Sigmoid colon (tissue), 7 donors: ENCODE measurements around the gene AMACR. TPM values are rescaled to one million over a fixed set of nuclear protein-coding genes. Genes with fewer than 3 reads are reported as not detected.

Experiments
- DNase-seq: peaks from one replicate; pipeline ENCODE4 v3.0.0-alpha.2; 2019
- H3K27ac ChIP-seq, 4 donors: fragments of 200-600 bp; sonication (generic); one replicate each; pipeline ENCODE4 v1.5.1; 2016 to 2019; ENCODE audit warnings: mild to moderate bottlenecking in 1 of 4
- H3K27me3 ChIP-seq, 3 donors: fragments of 200-600 bp; sonication (generic); one replicate each; pipeline ENCODE4 v1.5.1; 2019; ENCODE audit warnings: mild to moderate bottlenecking in 1 of 3
- H3K36me3 ChIP-seq, 4 donors: fragments of 200-600 bp; sonication (generic); one replicate each; pipeline ENCODE4 v1.5.1; 2016 to 2019
- H3K4me1 ChIP-seq, 4 donors: fragments of 200-600 bp; sonication (generic); one replicate each; pipeline ENCODE4 v1.5.1; 2017 to 2019
- H3K4me3 ChIP-seq, 4 donors: fragments of 200-600 bp; sonication (generic); one replicate each; pipeline ENCODE4 v1.5.1; 2017 to 2019; ENCODE audit warnings: mild to moderate bottlenecking in 2 of 4, moderate library complexity in 1 of 4
- H3K9me3 ChIP-seq, 4 donors: fragments of 200-600 bp in 3 of 4; sonication (generic) in 3 of 4; one replicate each; pipeline versions ENCODE4 v1.5.1 to v1.6.1; 2013 to 2019
- EP300 ChIP-seq, 4 donors: sonication (generic); formaldehyde crosslinking; IDR thresholded peaks; one replicate each; pipeline ENCODE4 v1.6.1; 2017; ENCODE audit warnings: antibody characterized with exemption in 4 of 4
- POLR2A ChIP-seq, 2 donors: fragments of 450-650 bp; IDR thresholded peaks; one replicate each; pipeline ENCODE4 v1.6.1; 2016; ENCODE audit warnings: antibody characterized with exemption in 2 of 2, mild to moderate bottlenecking in 2 of 2, moderate library complexity in 2 of 2
- POLR2AphosphoS5 ChIP-seq, 4 donors: sonication (generic); formaldehyde crosslinking; IDR thresholded peaks; one replicate each; pipeline ENCODE4 v1.6.1; 2017; ENCODE audit warnings: antibody characterized with exemption in 4 of 4
- WGBS, 2 donors: extraction: QIAGEN DNeasy Blood & Tissue Kit; methylation state at CpG; one replicate each; pipeline ENCODE4 v1.1.7; 2013; 5-methylcytosine and 5-hydroxymethylcytosine counted together
- intact Hi-C: fragments of 100-400 bp; cut with DNase I; formaldehyde crosslinking; loops from one replicate; pipeline ENCODE4 v1.15.1; 2023
- polyA plus RNA-seq, 3 donors: library from polyadenylated mRNA; stranded (reverse); fragments of 200-250 nt; gene quantifications; one replicate each; pipeline ENCODE4 v1.2.3, GENCODE V29; 2013
- total RNA-seq, 4 donors: library from RNA; depleted of rRNA; stranded (reverse); fragments of >200 nt; gene quantifications; one replicate each; pipeline ENCODE4 v1.1.0, GENCODE V29; 2016
- TF ChIP-seq, protein P1 (sequence below), 4 experiments: fragments of 450-650 bp in 3 of 4; fragments of 200-600 bp in 1 of 4; IDR thresholded peaks; one replicate each; pipeline ENCODE4 v1.5.1; 2016 to 2019; ENCODE audit warnings: antibody characterized with exemption in 4 of 4, mild to moderate bottlenecking in 3 of 4, moderate library complexity in 2 of 4
- donor health status: healthy with polysubstance abuse.
- donor health status: Bipolar disorder and iron deficiency.
- donor health status: healthy.

The AMACR gene
- total and polyA plus RNA-seq, 7 donors: 5.3 to 106 (median 11.4) TPM

DNA sequence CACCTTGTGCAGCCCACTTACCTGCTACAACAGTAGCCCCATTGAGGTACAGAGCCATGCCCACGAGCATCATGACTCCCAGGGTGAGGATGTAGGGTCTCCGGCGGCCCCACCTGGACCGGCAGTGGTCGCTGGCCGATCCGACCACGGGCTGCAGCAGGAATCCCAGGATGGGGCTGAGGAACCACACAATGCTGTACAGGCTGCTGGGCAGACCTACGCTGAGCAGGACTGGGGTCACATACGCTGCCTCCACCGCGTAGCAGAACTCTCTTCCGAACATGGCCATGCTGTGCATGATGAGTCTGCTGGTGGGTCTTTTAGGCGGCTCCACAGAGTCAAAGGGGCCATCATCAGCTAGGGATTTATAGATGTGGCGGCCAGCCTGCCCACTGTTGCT, 23.7 kb downstream of the AMACR start:
- H3K9me3 ChIP-seq: no peaks in the 10 kb centered on the region
- no peak for DNase-seq
- H3K4me3 ChIP-seq: no peak overlapping the region
- H3K27me3 ChIP-seq: no peaks in the 10 kb centered on the region
- 96 to 97% methylated on average over 15 of the region's 15 CpGs for WGBS, 2 donors
- TF ChIP-seq POLR2AphosphoS5 (IDR thresholded peaks at IDR 0.05): no peak
- no peak for TF ChIP-seq POLR2A (IDR thresholded peaks at IDR 0.05)
- TF ChIP-seq EP300 (IDR thresholded peaks at IDR 0.05): no peak
- TF ChIP-seq, protein P1, sequence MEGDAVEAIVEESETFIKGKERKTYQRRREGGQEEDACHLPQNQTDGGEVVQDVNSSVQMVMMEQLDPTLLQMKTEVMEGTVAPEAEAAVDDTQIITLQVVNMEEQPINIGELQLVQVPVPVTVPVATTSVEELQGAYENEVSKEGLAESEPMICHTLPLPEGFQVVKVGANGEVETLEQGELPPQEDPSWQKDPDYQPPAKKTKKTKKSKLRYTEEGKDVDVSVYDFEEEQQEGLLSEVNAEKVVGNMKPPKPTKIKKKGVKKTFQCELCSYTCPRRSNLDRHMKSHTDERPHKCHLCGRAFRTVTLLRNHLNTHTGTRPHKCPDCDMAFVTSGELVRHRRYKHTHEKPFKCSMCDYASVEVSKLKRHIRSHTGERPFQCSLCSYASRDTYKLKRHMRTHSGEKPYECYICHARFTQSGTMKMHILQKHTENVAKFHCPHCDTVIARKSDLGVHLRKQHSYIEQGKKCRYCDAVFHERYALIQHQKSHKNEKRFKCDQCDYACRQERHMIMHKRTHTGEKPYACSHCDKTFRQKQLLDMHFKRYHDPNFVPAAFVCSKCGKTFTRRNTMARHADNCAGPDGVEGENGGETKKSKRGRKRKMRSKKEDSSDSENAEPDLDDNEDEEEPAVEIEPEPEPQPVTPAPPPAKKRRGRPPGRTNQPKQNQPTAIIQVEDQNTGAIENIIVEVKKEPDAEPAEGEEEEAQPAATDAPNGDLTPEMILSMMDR (IDR thresholded peaks at IDR 0.05): no peak
- peaks cover 0 to 30% (median 9%) of the 10 kb centered on the region in 4 donors for H3K36me3 ChIP-seq
- no peaks in the 10 kb centered on the region for H3K4me1 ChIP-seq
- intact Hi-C loops: no loop called here
- H3K27ac ChIP-seq: no peak overlapping the region

DNA sequence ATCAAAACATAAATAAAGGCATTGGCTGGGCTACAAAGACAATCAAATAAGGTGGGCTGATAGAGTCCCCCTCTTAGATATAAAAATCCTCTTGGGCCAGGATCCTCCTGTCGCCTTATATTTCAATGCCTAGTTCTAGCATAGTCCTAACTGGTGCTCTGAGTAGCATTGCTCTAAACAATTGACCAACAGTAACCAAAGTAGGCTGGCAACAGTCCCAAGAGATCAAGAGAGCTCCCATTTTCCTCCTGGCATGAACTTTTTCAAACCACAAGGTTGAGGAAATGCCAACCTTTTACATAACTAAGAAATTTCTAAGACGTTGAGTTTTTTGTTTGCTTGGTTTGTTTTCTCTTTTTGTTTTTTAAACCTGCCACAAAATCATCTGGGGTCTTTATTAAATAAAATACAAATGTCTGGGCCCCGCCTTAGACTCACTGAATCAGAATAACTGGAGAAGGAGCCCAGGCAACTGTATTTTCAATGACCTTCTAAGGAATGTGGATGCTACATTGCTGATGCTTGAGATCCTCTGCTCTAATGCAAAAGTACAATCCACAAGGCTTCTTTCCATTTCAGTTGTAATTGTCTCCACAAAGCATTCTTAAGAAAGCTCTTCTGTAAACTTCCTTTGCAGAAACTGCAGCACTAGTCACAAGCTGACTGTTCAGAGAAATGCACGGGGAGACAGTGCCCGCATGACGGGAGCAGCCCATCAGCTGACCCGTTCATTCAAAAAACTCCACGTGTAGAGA, 26.3 kb downstream of the AMACR start:
- Histone ChIP-seq H3K4me3 (no peak overlapping the region), H3K4me1 (peaks cover 0 to 8% (median 3%) of the 10 kb centered on the region in 4 donors), H3K27me3 (no peaks in the 10 kb centered on the region), H3K36me3 (peaks cover 0 to 4% (median 0%) of the 10 kb centered on the region in 4 donors), H3K9me3 (no peaks in the 10 kb centered on the region), H3K27ac (no peak overlapping the region)
- TF ChIP-seq POLR2A (IDR thresholded peaks at IDR 0.05): no peak
- TF ChIP-seq, protein P1 (IDR thresholded peaks at IDR 0.05): no peak
- TF ChIP-seq EP300 (IDR thresholded peaks at IDR 0.05): no peak
- no peak for TF ChIP-seq POLR2AphosphoS5 (IDR thresholded peaks at IDR 0.05)
- WGBS, 2 donors: 81 to 82% methylated on average over 8 of the region's 8 CpGs
- DNase-seq: no peak
- intact Hi-C loops: no loop called here

GRCh38 chr5:33980030-33980429, 27.8 kb downstream of the AMACR start:
- Histone ChIP-seq H3K27me3 (no peaks in the 10 kb centered on the region), H3K4me3 (no peak overlapping the region), H3K27ac (no peak overlapping the region), H3K9me3 (no peaks in the 10 kb centered on the region), H3K4me1 (peaks cover 0 to 23% (median 19%) of the 10 kb centered on the region in 4 donors), H3K36me3 (no peaks in the 10 kb centered on the region)
- 81 to 91% methylated on average over 3 of the region's 3 CpGs for WGBS, 2 donors
- DNase-seq: no peak
- TF ChIP-seq EP300 (IDR thresholded peaks at IDR 0.05): no peak
- TF ChIP-seq, protein P1 (IDR thresholded peaks at IDR 0.05): no peak
- intact Hi-C loops: no loop called here

DNA sequence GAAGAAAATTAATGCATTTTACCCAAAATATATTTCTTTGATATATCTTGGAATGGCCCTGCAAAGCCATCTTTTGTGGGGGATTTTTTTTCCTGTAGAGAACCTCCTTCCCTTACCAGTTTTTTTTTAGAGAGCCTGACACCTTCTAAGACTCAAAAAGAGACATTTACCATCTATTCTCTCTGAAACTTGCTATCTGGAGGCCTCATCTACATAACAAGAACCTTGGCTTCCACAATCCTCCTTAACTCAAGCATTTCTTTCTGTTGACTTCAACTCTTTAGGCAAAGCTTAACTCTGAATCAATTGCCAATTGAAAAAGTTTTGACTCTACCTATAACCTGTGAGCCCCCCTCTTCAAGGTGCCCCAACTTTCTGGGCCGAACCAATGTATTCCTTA, 29.5 kb downstream of the AMACR start:
- Histone ChIP-seq H3K9me3 (no peaks in the 10 kb centered on the region), H3K4me3 (no peak overlapping the region), H3K36me3 (no peaks in the 10 kb centered on the region), H3K27me3 (no peaks in the 10 kb centered on the region), H3K27ac (no peak overlapping the region), H3K4me1 (peaks cover 0 to 34% (median 19%) of the 10 kb centered on the region in 4 donors)
- DNase-seq: no peak
- TF ChIP-seq POLR2A (IDR thresholded peaks at IDR 0.05) (no peak), POLR2AphosphoS5 (IDR thresholded peaks at IDR 0.05) (no peak), EP300 (IDR thresholded peaks at IDR 0.05) (no peak)
- TF ChIP-seq, protein P1 (IDR thresholded peaks at IDR 0.05): no peak
- intact Hi-C loops: no loop called here
- WGBS, 2 donors: 94 to 97% methylated on average over 1 of the region's 1 CpG
